T-helper 1 cell treated with Interleukin-12 subunit alpha and Interleukin-12 subunit beta and Interleukin-4 antibody, amounts not matched to agents 30 μg/mL and 1 μg/mL, for 36 hours (primary cell): ENCODE results near the gene GGTLC2.
"Not testable (repeated sequence)": the region's sequence is repeated elsewhere in the genome, so short reads cannot be mapped to it uniquely, and the experiment has no call there.

Source experiments
- H3K27ac Mint-ChIP-seq: one replicate; pipeline ENCODE4 v1.8.0; 2021; ENCODE audit warnings: mild to moderate bottlenecking, mixed read lengths
- H3K27me3 Mint-ChIP-seq: one replicate; pipeline ENCODE4 v1.8.0; 2021; ENCODE audit warnings: low read depth, mixed read lengths
- H3K36me3 Mint-ChIP-seq: one replicate; pipeline ENCODE4 v1.8.0; 2021; ENCODE audit warnings: low read depth, mixed read lengths
- H3K4me1 Mint-ChIP-seq: one replicate; pipeline ENCODE4 v1.8.0; 2021; ENCODE audit warnings: low read depth, mixed read lengths
- H3K4me3 Mint-ChIP-seq: one replicate; pipeline ENCODE4 v1.8.0; 2021; ENCODE audit warnings: mild to moderate bottlenecking, moderate library complexity, mixed read lengths
- H3K9me3 Mint-ChIP-seq: one replicate; pipeline ENCODE4 v1.8.0; 2021; ENCODE audit warnings: mixed read lengths

The GGTLC2 gene

GRCh38 chr22:22618923-22619322 is 25.5 kb upstream of the GGTLC2 start:
- Mint-ChIP-seq H3K27me3 (peaks cover 5% of the 10 kb centered on the region), H3K9me3 (no peaks in the 10 kb centered on the region), H3K4me1 (peaks cover 10% of the 10 kb centered on the region)

GRCh38 chr22:22619765-22620414 is 24.5 kb upstream of the GGTLC2 start:
- Mint-ChIP-seq H3K27ac (no peak overlapping the region), H3K4me3 (no peak overlapping the region), H3K4me1 (peaks cover 10% of the 10 kb centered on the region), H3K27me3 (no peaks in the 10 kb centered on the region), H3K36me3 (no peaks in the 10 kb centered on the region), H3K9me3 (no peaks in the 10 kb centered on the region)

More at GRCh38 chr22:22618923-22619322, 25.5 kb upstream of the GGTLC2 start:
- Mint-ChIP-seq H3K36me3 (no peaks in the 10 kb centered on the region), H3K27ac (no peak overlapping the region), H3K4me3 (no peak overlapping the region)

GRCh38 chr22:22628546-22629495 is 15.6 kb upstream of the GGTLC2 start:
- H3K9me3 Mint-ChIP-seq, H3K4me1 Mint-ChIP-seq, H3K27ac Mint-ChIP-seq, H3K36me3 Mint-ChIP-seq, H3K4me3 Mint-ChIP-seq, H3K27me3 Mint-ChIP-seq: not testable (repeated sequence)

- H3K27ac Mint-ChIP-seq, H3K27me3 Mint-ChIP-seq, H3K9me3 Mint-ChIP-seq, H3K4me1 Mint-ChIP-seq, H3K36me3 Mint-ChIP-seq, H3K4me3 Mint-ChIP-seq: not testable (repeated sequence)
These were observed 13.2 kb upstream of the GGTLC2 start for GRCh38 chr22:22631223-22631652.

GRCh38 chr22:22632226-22632625 is 12.2 kb upstream of the GGTLC2 start:
- not testable (repeated sequence) for H3K27me3 Mint-ChIP-seq, H3K9me3 Mint-ChIP-seq, H3K36me3 Mint-ChIP-seq, H3K27ac Mint-ChIP-seq, H3K4me1 Mint-ChIP-seq, H3K4me3 Mint-ChIP-seq

- not testable (repeated sequence) for H3K4me1 Mint-ChIP-seq, H3K4me3 Mint-ChIP-seq, H3K27me3 Mint-ChIP-seq, H3K36me3 Mint-ChIP-seq, H3K9me3 Mint-ChIP-seq, H3K27ac Mint-ChIP-seq
These were observed 10.9 kb upstream of the GGTLC2 start for GRCh38 chr22:22633533-22633932.

- H3K36me3 Mint-ChIP-seq, H3K4me3 Mint-ChIP-seq, H3K9me3 Mint-ChIP-seq, H3K27me3 Mint-ChIP-seq, H3K27ac Mint-ChIP-seq, H3K4me1 Mint-ChIP-seq: not testable (repeated sequence)
These were observed 8.2 kb upstream of the GGTLC2 start for GRCh38 chr22:22636260-22636659.

GRCh38 chr22:22638313-22638712 is 6.1 kb upstream of the GGTLC2 start:
- H3K27me3 Mint-ChIP-seq, H3K4me1 Mint-ChIP-seq, H3K4me3 Mint-ChIP-seq, H3K9me3 Mint-ChIP-seq, H3K27ac Mint-ChIP-seq, H3K36me3 Mint-ChIP-seq: not testable (repeated sequence)

GRCh38 chr22:22642255-22642654 is 2.2 kb upstream of the GGTLC2 start:
- not testable (repeated sequence) for H3K27me3 Mint-ChIP-seq, H3K36me3 Mint-ChIP-seq, H3K9me3 Mint-ChIP-seq, H3K4me3 Mint-ChIP-seq, H3K27ac Mint-ChIP-seq, H3K4me1 Mint-ChIP-seq

GRCh38 chr22:22645969-22646368 is 1.6 kb downstream of the GGTLC2 start:
- not testable (repeated sequence) for H3K9me3 Mint-ChIP-seq, H3K4me3 Mint-ChIP-seq, H3K27me3 Mint-ChIP-seq, H3K36me3 Mint-ChIP-seq, H3K27ac Mint-ChIP-seq, H3K4me1 Mint-ChIP-seq

- H3K27ac Mint-ChIP-seq, H3K4me3 Mint-ChIP-seq, H3K36me3 Mint-ChIP-seq, H3K4me1 Mint-ChIP-seq, H3K27me3 Mint-ChIP-seq, H3K9me3 Mint-ChIP-seq: not testable (repeated sequence)
These were observed 3.5 kb downstream of the GGTLC2 start for GRCh38 chr22:22647952-22648351.

GRCh38 chr22:22648863-22649536 is 4.6 kb downstream of the GGTLC2 start:
- H3K36me3 Mint-ChIP-seq, H3K27me3 Mint-ChIP-seq, H3K27ac Mint-ChIP-seq, H3K9me3 Mint-ChIP-seq, H3K4me3 Mint-ChIP-seq, H3K4me1 Mint-ChIP-seq: not testable (repeated sequence)

- H3K36me3 Mint-ChIP-seq, H3K27me3 Mint-ChIP-seq, H3K27ac Mint-ChIP-seq, H3K9me3 Mint-ChIP-seq, H3K4me3 Mint-ChIP-seq, H3K4me1 Mint-ChIP-seq: not testable (repeated sequence)
These were observed 5.3 kb downstream of the GGTLC2 start for GRCh38 chr22:22649761-22650160.

- not testable (repeated sequence) for H3K4me1 Mint-ChIP-seq, H3K4me3 Mint-ChIP-seq, H3K27ac Mint-ChIP-seq, H3K9me3 Mint-ChIP-seq, H3K27me3 Mint-ChIP-seq, H3K36me3 Mint-ChIP-seq
These were observed 6.0 kb downstream of the GGTLC2 start for GRCh38 chr22:22650398-22650797.
